ENCODE measurements around the gene SUSD4.

GRCh38 chr1:223248770-223249140 is 115.2 kb downstream of the SUSD4 start:
- TF ChIP-seq, protein P1, sequence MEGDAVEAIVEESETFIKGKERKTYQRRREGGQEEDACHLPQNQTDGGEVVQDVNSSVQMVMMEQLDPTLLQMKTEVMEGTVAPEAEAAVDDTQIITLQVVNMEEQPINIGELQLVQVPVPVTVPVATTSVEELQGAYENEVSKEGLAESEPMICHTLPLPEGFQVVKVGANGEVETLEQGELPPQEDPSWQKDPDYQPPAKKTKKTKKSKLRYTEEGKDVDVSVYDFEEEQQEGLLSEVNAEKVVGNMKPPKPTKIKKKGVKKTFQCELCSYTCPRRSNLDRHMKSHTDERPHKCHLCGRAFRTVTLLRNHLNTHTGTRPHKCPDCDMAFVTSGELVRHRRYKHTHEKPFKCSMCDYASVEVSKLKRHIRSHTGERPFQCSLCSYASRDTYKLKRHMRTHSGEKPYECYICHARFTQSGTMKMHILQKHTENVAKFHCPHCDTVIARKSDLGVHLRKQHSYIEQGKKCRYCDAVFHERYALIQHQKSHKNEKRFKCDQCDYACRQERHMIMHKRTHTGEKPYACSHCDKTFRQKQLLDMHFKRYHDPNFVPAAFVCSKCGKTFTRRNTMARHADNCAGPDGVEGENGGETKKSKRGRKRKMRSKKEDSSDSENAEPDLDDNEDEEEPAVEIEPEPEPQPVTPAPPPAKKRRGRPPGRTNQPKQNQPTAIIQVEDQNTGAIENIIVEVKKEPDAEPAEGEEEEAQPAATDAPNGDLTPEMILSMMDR (IDR thresholded peaks at IDR 0.05), result no peak
- no peak for TF ChIP-seq POLR2AphosphoS5 (IDR thresholded peaks at IDR 0.05)
- TF ChIP-seq POLR2A (IDR thresholded peaks at IDR 0.05), result no peak
- TF ChIP-seq EP300 (IDR thresholded peaks at IDR 0.05), result no peak

All from upper lobe of left lung (tissue), 4 donors.